Choroid plexus epithelial cell (primary cell): ENCODE data around the gene PRICKLE1.

Experiments used
- DNase-seq: peaks from one replicate; pipeline ENCODE4 v3.0.0-alpha.2; 2010; ENCODE audit warnings: low read depth
- H3K4me3 ChIP-seq: 2 replicates; pipeline ENCODE4 v1.5.1; 2011; ENCODE audit warnings: low read depth, mild to moderate bottlenecking, control low read depth, low read length, moderate library complexity
- TF ChIP-seq, protein P1 (sequence below): conservative IDR thresholded peaks from 2 replicates; pipeline ENCODE4 v1.5.1; 2011; ENCODE audit warnings: low read depth, mild to moderate bottlenecking, control low read depth, inconsistent platforms, low read length, moderate library complexity

The PRICKLE1 gene

DNA sequence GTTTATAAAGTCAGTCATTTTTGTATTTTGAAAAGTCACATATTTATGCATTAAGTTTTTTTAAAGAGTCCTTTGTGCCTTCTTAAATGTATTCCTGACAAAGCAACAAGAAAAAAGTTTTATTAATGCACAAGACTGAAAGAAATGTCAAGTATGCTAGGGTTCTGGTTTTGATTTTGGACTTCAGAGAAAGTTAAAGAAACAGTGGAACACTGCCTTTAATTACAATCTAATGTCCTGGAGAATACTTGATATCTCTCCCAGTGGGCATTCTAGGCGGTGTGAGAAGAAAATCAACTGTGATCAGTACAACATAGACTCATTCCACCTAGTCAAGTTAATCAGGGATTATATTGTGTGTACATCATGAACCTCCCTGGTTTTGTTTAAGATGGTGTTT, 49.9 kb downstream of the PRICKLE1 start:
- no peak for DNase-seq

DNA sequence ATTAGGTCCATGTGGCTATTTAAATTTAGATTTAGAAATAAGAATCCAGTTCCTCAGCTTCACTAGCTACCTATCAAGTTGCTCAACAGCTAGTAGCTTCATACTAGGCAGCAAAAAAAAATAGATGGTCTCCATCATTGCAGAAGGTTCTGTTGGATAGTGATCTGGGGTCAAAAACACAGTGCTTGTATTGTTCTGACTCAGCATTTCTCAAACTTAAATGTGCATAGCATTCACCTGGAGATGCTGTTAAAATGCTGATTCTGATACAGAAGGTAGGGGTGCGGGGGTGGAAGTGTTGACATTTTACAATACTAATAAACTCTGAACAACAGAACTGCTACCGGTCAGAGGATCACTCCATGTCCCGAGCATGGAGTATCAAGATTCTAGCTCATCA, 51.3 kb downstream of the PRICKLE1 start:
- no peak for DNase-seq
- H3K4me3 ChIP-seq = no peak overlapping the region
- TF ChIP-seq, protein P1, sequence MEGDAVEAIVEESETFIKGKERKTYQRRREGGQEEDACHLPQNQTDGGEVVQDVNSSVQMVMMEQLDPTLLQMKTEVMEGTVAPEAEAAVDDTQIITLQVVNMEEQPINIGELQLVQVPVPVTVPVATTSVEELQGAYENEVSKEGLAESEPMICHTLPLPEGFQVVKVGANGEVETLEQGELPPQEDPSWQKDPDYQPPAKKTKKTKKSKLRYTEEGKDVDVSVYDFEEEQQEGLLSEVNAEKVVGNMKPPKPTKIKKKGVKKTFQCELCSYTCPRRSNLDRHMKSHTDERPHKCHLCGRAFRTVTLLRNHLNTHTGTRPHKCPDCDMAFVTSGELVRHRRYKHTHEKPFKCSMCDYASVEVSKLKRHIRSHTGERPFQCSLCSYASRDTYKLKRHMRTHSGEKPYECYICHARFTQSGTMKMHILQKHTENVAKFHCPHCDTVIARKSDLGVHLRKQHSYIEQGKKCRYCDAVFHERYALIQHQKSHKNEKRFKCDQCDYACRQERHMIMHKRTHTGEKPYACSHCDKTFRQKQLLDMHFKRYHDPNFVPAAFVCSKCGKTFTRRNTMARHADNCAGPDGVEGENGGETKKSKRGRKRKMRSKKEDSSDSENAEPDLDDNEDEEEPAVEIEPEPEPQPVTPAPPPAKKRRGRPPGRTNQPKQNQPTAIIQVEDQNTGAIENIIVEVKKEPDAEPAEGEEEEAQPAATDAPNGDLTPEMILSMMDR = no peak

More for the DNA sequence above, 49.9 kb downstream of the PRICKLE1 start:
- TF ChIP-seq, protein P1 = no peak
- H3K4me3 ChIP-seq = no peak overlapping the region

DNA sequence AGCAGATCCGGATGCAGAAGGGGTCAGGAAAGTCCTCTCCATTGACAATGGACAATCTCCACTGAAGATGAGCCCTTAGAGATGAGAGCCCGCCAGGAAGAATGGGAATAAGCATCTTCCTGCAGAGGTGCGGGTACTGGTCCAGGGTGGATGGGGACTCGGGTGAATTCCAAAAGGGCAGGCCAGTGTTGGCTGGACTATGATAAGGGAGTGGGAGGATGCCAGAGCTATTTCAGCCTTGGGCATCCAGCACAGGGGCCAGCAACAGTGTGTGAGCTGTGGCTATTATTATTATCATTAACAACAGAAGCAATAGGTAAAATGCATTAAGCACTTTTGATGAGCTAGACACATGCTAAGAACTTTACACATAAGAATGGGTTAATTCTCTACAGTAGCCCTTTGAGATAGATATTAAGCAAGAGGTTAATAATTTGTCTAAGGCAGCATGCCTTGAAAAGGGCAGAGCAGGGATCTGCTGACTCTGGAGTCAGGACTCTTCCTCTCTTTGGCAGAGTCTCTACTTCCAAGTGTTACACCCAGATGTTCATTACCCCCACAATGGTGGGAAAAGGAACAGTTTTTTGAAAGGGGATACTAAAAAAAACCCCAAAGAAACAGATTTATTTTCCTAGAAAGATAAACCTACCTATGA, 55.2 kb downstream of the PRICKLE1 start:
- no peak for DNase-seq
- TF ChIP-seq, protein P1 = no peak
- H3K4me3 ChIP-seq = no peak overlapping the region

DNA sequence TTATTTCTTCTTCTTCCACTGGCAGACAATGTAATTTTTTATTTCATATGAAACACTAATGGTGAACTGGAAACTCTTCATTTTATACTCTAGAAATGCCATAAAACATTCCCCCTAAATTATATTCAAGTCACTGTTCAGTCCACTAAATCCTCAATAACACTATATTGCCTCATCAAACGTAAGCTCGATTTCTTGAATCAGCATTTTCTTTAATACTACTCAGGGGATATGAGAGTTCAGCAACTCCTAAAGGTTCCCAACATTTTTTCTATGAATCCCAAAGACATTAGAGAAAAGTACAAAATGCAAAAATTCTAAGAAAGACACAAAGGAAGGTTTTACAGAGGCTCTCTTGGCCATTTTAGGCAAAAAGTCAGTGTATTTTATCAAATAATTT, 59.3 kb downstream of the PRICKLE1 start:
- TF ChIP-seq, protein P1 = no peak
- no peak for DNase-seq
- no peak overlapping the region for H3K4me3 ChIP-seq

DNA sequence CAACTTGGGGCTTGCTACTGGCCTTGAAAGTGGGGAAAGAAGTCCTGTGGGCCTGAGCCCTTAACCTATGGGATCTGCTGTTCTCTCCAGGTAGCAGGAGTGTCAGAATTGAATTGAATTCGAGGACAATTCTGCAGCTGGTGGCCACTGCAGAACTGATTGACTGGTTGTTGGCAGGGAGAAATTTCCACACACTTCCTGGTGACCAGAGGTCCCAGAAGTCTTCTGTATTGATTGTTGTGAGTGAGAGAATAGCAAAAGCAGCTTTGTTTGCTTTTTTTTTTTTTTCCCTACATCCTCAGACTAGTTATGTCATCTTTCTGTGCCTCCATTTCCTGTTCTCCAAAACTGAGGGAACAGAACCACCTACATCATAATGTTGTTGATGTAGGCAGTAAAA, 64.1 kb downstream of the PRICKLE1 start:
- no peak overlapping the region for H3K4me3 ChIP-seq
- TF ChIP-seq, protein P1 = no peak
- DNase-seq = no peak

DNA sequence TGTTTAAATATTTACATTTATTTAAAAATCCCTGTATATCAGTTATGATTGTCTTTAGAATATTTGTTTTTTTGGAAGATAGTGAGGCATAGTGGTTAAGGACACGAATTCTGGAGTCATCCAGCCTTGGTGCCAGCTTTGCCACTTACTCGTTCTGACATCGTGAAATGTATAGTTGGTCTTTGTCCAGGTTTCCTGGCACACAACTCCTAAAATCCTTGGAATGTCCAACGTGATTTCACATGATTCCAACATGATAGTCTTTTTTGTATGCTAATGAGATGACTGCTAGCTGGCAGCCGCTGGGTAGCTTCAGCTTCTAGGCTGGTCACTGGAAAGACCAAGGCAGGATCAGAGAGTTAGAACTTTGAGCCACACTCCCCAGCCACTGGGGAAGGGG, 64.8 kb downstream of the PRICKLE1 start:
- TF ChIP-seq, protein P1 = no peak
- no peak for DNase-seq
- H3K4me3 ChIP-seq = no peak overlapping the region

DNA sequence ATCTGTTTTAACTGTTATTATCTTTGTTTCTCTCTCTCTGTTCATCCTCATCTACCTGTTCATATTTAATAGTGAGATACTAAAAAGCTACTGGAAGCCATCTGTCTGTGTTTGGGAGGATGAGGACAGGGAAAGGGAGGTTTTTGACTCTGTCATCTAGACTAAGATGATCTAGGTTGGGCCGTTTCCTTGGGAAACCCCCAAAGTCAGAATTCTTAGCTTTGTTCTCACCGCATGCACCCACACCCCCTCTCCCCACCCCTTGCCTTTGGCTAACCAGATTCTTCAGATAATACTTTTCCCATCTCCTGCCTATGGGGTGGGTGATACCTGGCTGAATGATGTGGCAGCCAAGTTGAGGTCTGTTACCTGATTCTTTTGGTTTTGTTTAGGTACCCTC, 73.0 kb downstream of the PRICKLE1 start:
- TF ChIP-seq, protein P1 = no peak
- H3K4me3 ChIP-seq = no peak overlapping the region
- no peak for DNase-seq
